ENCODE results near the gene ARHGAP9.

- TF ChIP-seq, protein P1, sequence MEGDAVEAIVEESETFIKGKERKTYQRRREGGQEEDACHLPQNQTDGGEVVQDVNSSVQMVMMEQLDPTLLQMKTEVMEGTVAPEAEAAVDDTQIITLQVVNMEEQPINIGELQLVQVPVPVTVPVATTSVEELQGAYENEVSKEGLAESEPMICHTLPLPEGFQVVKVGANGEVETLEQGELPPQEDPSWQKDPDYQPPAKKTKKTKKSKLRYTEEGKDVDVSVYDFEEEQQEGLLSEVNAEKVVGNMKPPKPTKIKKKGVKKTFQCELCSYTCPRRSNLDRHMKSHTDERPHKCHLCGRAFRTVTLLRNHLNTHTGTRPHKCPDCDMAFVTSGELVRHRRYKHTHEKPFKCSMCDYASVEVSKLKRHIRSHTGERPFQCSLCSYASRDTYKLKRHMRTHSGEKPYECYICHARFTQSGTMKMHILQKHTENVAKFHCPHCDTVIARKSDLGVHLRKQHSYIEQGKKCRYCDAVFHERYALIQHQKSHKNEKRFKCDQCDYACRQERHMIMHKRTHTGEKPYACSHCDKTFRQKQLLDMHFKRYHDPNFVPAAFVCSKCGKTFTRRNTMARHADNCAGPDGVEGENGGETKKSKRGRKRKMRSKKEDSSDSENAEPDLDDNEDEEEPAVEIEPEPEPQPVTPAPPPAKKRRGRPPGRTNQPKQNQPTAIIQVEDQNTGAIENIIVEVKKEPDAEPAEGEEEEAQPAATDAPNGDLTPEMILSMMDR (IDR thresholded peaks at IDR 0.05) = no peak
- TF ChIP-seq ZNF317 (CRISPR knock-in tag; IDR thresholded peaks at IDR 0.05; ENCODE audit: borderline replicate concordance, low read depth) (no peak), ATF2 (CRISPR knock-in tag; IDR thresholded peaks at IDR 0.05; ENCODE audit: borderline replicate concordance, low read depth) (no peak), ELF4 (CRISPR knock-in tag; IDR thresholded peaks at IDR 0.05; ENCODE audit: low read depth) (no peak), TEAD1 (CRISPR knock-in tag; IDR thresholded peaks at IDR 0.05) (no peak), RELA (CRISPR knock-in tag; IDR thresholded peaks at IDR 0.05; ENCODE audit: borderline replicate concordance) (no peak)
- TF ChIP-seq, protein P2, sequence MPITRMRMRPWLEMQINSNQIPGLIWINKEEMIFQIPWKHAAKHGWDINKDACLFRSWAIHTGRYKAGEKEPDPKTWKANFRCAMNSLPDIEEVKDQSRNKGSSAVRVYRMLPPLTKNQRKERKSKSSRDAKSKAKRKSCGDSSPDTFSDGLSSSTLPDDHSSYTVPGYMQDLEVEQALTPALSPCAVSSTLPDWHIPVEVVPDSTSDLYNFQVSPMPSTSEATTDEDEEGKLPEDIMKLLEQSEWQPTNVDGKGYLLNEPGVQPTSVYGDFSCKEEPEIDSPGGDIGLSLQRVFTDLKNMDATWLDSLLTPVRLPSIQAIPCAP (CRISPR knock-in tag; IDR thresholded peaks at IDR 0.05) = no peak
- TF ChIP-seq, protein P3, sequence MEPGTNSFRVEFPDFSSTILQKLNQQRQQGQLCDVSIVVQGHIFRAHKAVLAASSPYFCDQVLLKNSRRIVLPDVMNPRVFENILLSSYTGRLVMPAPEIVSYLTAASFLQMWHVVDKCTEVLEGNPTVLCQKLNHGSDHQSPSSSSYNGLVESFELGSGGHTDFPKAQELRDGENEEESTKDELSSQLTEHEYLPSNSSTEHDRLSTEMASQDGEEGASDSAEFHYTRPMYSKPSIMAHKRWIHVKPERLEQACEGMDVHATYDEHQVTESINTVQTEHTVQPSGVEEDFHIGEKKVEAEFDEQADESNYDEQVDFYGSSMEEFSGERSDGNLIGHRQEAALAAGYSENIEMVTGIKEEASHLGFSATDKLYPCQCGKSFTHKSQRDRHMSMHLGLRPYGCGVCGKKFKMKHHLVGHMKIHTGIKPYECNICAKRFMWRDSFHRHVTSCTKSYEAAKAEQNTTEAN (CRISPR knock-in tag; IDR thresholded peaks at IDR 0.05) = no peak
- TF ChIP-seq, protein P4, sequence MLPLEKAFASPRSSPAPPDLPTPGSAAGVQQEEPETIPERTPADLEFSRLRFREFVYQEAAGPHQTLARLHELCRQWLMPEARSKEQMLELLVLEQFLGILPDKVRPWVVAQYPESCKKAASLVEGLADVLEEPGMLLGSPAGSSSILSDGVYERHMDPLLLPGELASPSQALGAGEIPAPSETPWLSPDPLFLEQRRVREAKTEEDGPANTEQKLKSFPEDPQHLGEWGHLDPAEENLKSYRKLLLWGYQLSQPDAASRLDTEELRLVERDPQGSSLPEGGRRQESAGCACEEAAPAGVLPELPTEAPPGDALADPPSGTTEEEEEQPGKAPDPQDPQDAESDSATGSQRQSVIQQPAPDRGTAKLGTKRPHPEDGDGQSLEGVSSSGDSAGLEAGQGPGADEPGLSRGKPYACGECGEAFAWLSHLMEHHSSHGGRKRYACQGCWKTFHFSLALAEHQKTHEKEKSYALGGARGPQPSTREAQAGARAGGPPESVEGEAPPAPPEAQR (CRISPR knock-in tag; IDR thresholded peaks at IDR 0.05) = no peak
- TF ChIP-seq, protein P5, sequence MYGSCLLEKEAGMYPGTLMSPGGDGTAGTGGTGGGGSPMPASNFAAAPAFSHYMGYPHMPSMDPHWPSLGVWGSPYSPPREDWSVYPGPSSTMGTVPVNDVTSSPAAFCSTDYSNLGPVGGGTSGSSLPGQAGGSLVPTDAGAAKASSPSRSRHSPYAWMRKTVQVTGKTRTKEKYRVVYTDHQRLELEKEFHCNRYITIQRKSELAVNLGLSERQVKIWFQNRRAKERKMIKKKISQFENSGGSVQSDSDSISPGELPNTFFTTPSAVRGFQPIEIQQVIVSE (CRISPR knock-in tag; IDR thresholded peaks at IDR 0.05; ENCODE audit: borderline replicate concordance) = no peak
These were observed 30.3 kb downstream of the ARHGAP9 start for GRCh38 chr12:57449375-57449774.
